Ascending aorta (tissue), 2 donors: Measurements from ENCODE around the gene OTUD4. TPM values are rescaled to one million over a fixed set of nuclear protein-coding genes. Genes with fewer than 3 reads are reported as not detected.
"Not testable (repeated sequence)": the region's sequence is repeated elsewhere in the genome, so short reads cannot be mapped to it uniquely, and the experiment has no call there.

ENCODE experiments used
- DNase-seq, 2 donors: peaks; one replicate each; pipeline ENCODE4 v3.0.0-alpha.2; 2019; ENCODE audit warnings: low spot score in 2 of 2
- H3K27ac ChIP-seq, 2 donors: fragments of 200-600 bp; sonication (generic); one replicate each; pipeline ENCODE4 v1.5.1; 2016 to 2017; ENCODE audit warnings: mild to moderate bottlenecking in 1 of 2
- H3K27me3 ChIP-seq: fragments of 200-600 bp; sonication (generic); one replicate; pipeline ENCODE4 v1.5.1; 2017
- H3K36me3 ChIP-seq, 2 donors: fragments of 200-600 bp; sonication (generic); one replicate each; pipeline ENCODE4 v1.5.1; 2016
- H3K4me1 ChIP-seq, 2 donors: fragments of 200-600 bp; sonication (generic); one replicate each; pipeline ENCODE4 v1.5.1; 2016 to 2017; ENCODE audit warnings: mild to moderate bottlenecking in 1 of 2
- H3K4me3 ChIP-seq, 2 donors: fragments of 200-600 bp; sonication (generic); one replicate each; pipeline ENCODE4 v1.5.1; 2016 to 2017; ENCODE audit warnings: mild to moderate bottlenecking in 1 of 2
- H3K9me3 ChIP-seq, 2 donors: fragments of 200-600 bp; sonication (generic); one replicate each; pipeline ENCODE4 v1.5.1; 2016
- intact Hi-C: fragments of 100-400 bp; cut with DNase I; formaldehyde crosslinking; loops from one replicate; pipeline ENCODE4 v1.15.1; 2023
- total RNA-seq: library from RNA; depleted of rRNA; stranded (reverse); fragments of >200 nt; gene quantifications from one replicate; pipeline ENCODE4 v1.1.0, GENCODE V29; 2016
- TF ChIP-seq, protein P1 (sequence below), 3 experiments: fragments of 200-600 bp in 2 of 3; fragments of 450-650 bp in 1 of 3; sonication (generic) in 2 of 3; IDR thresholded peaks; one replicate each; pipeline ENCODE4 v1.5.1; 2016 to 2019; ENCODE audit warnings: antibody characterized with exemption in 3 of 3, mild to moderate bottlenecking in 1 of 3, moderate library complexity in 1 of 3

The OTUD4 gene
- total RNA-seq, 1 donor from 2014 or later, result 81.4 TPM

DNA sequence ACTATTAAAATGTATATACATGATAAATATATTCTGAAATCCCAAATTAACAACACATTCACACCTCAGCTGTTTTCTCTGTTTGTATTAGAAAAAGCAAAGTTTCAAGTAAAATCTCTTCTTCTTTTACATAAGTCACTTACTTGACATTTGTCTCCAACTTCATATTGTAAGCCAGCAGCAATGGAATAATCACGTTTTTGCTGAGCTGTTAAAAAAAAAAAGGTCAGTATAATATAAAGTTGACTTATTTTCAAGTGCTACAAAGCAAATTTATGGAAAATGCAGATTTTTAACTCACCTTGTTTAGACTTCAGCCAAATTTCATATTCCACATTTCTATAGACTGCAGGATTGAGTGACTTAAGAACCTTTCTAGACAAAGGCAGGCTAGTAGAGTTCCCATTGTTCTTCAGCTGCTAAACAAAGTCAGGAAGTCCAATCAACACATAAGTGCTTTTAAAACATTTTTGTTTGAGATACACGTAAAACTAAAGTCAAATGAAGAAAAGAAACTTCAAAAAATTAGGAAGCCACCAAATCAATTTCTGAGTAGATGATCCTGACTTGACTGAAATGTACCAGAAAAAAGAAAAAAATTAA lies 25.0 kb downstream of the OTUD4 start:
- intact Hi-C loops, result no loop called here
- no peaks in the 10 kb centered on the region for H3K9me3 ChIP-seq
- no peaks in the 10 kb centered on the region for H3K27me3 ChIP-seq
- H3K4me3 ChIP-seq, result no peak overlapping the region
- TF ChIP-seq, protein P1, sequence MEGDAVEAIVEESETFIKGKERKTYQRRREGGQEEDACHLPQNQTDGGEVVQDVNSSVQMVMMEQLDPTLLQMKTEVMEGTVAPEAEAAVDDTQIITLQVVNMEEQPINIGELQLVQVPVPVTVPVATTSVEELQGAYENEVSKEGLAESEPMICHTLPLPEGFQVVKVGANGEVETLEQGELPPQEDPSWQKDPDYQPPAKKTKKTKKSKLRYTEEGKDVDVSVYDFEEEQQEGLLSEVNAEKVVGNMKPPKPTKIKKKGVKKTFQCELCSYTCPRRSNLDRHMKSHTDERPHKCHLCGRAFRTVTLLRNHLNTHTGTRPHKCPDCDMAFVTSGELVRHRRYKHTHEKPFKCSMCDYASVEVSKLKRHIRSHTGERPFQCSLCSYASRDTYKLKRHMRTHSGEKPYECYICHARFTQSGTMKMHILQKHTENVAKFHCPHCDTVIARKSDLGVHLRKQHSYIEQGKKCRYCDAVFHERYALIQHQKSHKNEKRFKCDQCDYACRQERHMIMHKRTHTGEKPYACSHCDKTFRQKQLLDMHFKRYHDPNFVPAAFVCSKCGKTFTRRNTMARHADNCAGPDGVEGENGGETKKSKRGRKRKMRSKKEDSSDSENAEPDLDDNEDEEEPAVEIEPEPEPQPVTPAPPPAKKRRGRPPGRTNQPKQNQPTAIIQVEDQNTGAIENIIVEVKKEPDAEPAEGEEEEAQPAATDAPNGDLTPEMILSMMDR (IDR thresholded peaks at IDR 0.05), result no peak
- no peaks in the 10 kb centered on the region for H3K4me1 ChIP-seq
- no peak overlapping the region for H3K27ac ChIP-seq
- no peak for DNase-seq
- H3K36me3 ChIP-seq, result peaks cover 32 to 47% of the 10 kb centered on the region in 2 donors

DNA sequence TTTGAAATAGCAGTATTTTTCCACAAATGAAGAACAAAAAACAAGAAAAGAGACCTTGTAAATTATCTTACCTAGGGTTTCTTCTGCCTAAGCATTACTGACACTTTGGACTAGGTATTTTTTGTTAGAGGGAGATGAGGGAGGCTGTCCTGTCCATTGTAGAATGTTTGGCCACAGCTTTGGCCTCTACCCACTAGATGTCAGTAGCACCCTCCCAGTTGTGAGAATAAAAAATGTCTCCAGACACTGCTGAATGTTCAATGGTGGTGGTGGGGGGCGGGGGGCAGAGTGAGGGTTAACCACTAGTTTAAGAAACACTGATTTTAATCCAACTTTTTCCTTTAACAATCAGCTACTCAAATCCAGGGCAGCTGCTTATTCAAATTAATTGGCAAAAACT lies 25.8 kb downstream of the OTUD4 start:
- no peaks in the 10 kb centered on the region for H3K9me3 ChIP-seq
- H3K4me1 ChIP-seq, result no peaks in the 10 kb centered on the region
- peaks cover 39 to 55% of the 10 kb centered on the region in 2 donors for H3K36me3 ChIP-seq
- TF ChIP-seq, protein P1 (IDR thresholded peaks at IDR 0.05), result peak in 2 of 3 experiments; percentile 31 to 53
- H3K27ac ChIP-seq, result no peak overlapping the region
- H3K27me3 ChIP-seq, result no peaks in the 10 kb centered on the region
- DNase-seq, result no peak
- H3K4me3 ChIP-seq, result no peak overlapping the region
- intact Hi-C loops, result no loop called here

DNA sequence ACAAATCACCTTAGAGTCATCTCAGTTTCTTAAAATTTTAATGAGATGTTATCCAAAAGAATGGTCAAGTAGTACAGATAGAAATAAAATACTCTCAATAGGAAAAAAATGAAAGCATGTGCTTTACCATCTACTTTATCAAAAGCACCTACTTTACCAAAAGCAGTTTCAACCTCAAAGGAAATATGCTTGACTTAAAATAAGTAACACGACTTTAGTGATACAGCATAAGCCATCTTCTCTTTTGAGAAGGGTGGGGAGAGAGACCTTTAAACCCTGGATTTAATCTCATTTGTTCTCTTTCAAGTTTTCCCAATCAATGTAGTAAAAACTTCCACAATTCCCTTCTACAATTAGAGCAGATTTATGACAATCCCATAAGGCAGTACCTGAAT lies 26.5 kb downstream of the OTUD4 start:
- Histone ChIP-seq H3K27me3 (no peaks in the 10 kb centered on the region), H3K36me3 (peaks cover 44 to 59% of the 10 kb centered on the region in 2 donors), H3K27ac (no peak overlapping the region), H3K4me3 (no peak overlapping the region), H3K9me3 (no peaks in the 10 kb centered on the region), H3K4me1 (no peaks in the 10 kb centered on the region)
- no peak for DNase-seq
- TF ChIP-seq, protein P1 (IDR thresholded peaks at IDR 0.05), result no peak
- intact Hi-C loops, result no loop called here

DNA sequence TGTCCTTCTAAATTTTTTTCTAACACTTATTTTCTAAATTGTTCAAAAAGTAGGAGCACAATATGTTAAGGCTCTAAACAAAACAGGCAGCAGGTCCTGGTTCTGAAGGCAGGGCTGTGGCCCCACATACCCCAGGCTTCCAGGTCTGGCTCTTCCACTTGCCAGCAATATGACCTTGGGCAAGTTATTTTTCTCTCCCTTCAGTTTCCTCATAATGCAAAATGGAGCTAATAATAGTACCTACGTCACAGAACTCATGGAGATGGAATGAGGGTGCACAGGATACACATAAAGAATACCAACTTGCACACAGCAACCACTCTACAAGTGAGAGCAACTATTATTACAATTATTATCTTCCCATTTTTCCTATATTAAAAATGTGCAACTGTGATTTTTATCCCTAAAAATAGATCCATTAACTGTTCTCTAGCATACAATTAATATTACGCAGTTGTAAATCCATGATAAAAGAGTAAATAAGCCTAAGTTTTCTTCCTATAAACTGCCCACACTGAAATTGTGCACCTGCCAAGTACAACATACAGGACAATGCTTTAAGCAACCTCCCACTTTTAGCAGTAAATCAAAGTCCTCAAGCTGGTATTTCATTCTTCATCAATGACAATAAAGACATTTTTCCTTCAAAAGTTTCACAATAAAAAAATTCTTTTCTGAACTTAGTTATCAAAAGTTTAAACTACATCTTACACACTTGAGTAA lies 27.0 kb downstream of the OTUD4 start:
- no peak for DNase-seq
- Histone ChIP-seq H3K36me3 (peaks cover 48 to 62% of the 10 kb centered on the region in 2 donors), H3K27ac (no peak overlapping the region), H3K27me3 (no peaks in the 10 kb centered on the region), H3K4me3 (no peak overlapping the region), H3K4me1 (no peaks in the 10 kb centered on the region), H3K9me3 (no peaks in the 10 kb centered on the region)
- intact Hi-C loops, result no loop called here
- TF ChIP-seq, protein P1 (IDR thresholded peaks at IDR 0.05), result no peak

DNA sequence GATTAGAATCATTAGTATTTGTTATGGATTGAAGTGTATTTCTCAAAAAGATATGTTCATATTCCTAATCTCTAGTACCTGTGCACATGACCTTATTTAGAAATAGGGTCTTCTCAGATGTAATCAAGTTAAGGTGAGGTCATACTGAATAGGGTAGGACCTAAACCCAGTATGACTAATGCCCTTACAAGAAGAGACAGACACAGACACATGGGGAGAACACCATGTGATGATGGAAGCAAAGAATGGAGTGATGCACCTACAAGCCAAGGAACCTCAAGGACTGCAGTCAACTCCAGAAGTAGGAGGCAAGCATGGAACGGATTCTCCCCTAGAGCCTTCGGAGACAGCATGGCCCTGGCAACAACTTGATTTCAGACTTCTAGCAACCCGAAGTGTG lies 31.4 kb downstream of the OTUD4 start:
- TF ChIP-seq, protein P1 (IDR thresholded peaks at IDR 0.05), result no peak
- Histone ChIP-seq H3K27me3 (no peaks in the 10 kb centered on the region), H3K4me1 (no peaks in the 10 kb centered on the region), H3K27ac (no peak overlapping the region), H3K9me3 (no peaks in the 10 kb centered on the region), H3K36me3 (peaks cover 58 to 77% of the 10 kb centered on the region in 2 donors), H3K4me3 (no peak overlapping the region)
- no peak for DNase-seq
- intact Hi-C loops, result no loop called here

DNA sequence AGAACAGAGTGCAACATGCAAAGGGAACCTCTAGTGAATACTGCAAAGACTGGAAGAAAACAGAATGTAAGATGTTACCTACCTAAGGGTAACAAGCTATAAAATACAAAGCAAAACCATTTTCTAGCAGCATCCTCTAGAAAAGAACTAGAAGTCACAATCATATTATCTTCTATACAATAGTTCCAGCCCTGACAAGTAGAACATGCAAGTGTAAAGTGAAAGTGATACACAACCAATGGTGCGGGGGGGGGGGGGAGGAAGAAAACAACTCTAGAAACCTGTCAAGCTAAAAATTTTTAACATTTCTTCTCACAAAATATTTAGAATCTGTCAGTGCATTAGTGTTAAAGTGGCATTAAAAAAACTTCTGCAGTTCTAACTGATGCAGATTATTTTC lies 44.2 kb downstream of the OTUD4 start:
- H3K4me3 ChIP-seq, DNase-seq, H3K9me3 ChIP-seq, H3K27ac ChIP-seq, intact Hi-C loops, H3K4me1 ChIP-seq, H3K27me3 ChIP-seq: not testable (repeated sequence)
- peaks cover 25 to 41% of the 10 kb centered on the region in 2 donors for H3K36me3 ChIP-seq
